Natural killer cell (primary cell): Measurements from ENCODE around the gene ADAMTS17. TPM values are rescaled to one million over a fixed set of nuclear protein-coding genes. Genes with fewer than 3 reads are reported as not detected.

ENCODE experiments used
- ATAC-seq, 3 donors: fragments of 150-1000 bp in 2 of 3; fragments of 200-7000 bp in 1 of 3; cut with Tn5 transposase; 1 replicate in 1 of 3; 2 replicates in 2 of 3; pipeline ENCODE4 v1.10.0; 2021; ENCODE audit warnings: mild to moderate bottlenecking in 2 of 3, moderate library complexity in 2 of 3
- DNase-seq, 2 donors: peaks; one replicate each; pipeline versions ENCODE4 v3.0.0 to v3.0.0-alpha.2; 2013 to 2021; ENCODE audit warnings: mixed read lengths in 1 of 2
- H3K27ac ChIP-seq: one replicate; pipeline ENCODE4 v1.5.1; 2013; ENCODE audit warnings: mild to moderate bottlenecking, low read length
- H3K27me3 ChIP-seq: one replicate; pipeline ENCODE4 v1.6.1; 2013; ENCODE audit warnings: low read length; ENCODE audit not compliant: control insufficient read depth, insufficient read depth
- H3K36me3 ChIP-seq: one replicate; pipeline ENCODE4 v1.6.1; 2013; ENCODE audit warnings: low read length; ENCODE audit not compliant: control insufficient read depth, insufficient read depth
- H3K4me1 ChIP-seq: one replicate; pipeline ENCODE4 v1.6.1; 2013; ENCODE audit warnings: low read length; ENCODE audit not compliant: control insufficient read depth, insufficient read depth
- H3K4me3 ChIP-seq: one replicate; pipeline ENCODE4 v1.5.1; 2013; ENCODE audit warnings: low read length
- H3K9me3 ChIP-seq: one replicate; pipeline ENCODE4 v1.6.1; 2013; ENCODE audit warnings: low read length; ENCODE audit not compliant: control insufficient read depth, insufficient read depth
- H3K27ac Mint-ChIP-seq, 2 donors: one replicate each; pipeline ENCODE4 v1.8.0; 2022; ENCODE audit warnings: mild to moderate bottlenecking in 2 of 2, mixed read lengths in 2 of 2, moderate library complexity in 1 of 2
- H3K27me3 Mint-ChIP-seq, 2 donors: one replicate each; pipeline ENCODE4 v1.8.0; 2022; ENCODE audit warnings: low read depth in 2 of 2, mixed read lengths in 2 of 2
- H3K36me3 Mint-ChIP-seq: one replicate; pipeline ENCODE4 v1.8.0; 2022; ENCODE audit warnings: mixed read lengths
- H3K4me1 Mint-ChIP-seq, 2 donors: one replicate each; pipeline ENCODE4 v1.8.0; 2022; ENCODE audit warnings: mixed read lengths in 2 of 2
- H3K4me3 Mint-ChIP-seq: one replicate; pipeline ENCODE4 v1.8.0; 2022; ENCODE audit warnings: mild to moderate bottlenecking, moderate library complexity, mixed read lengths
- H3K9me3 Mint-ChIP-seq, 2 donors: one replicate each; pipeline ENCODE4 v1.8.0; 2022; ENCODE audit warnings: mixed read lengths in 2 of 2
- WGBS: methylation state at CpG from one replicate; pipeline ENCODE4 v1.1.7; 2013; ENCODE audit warnings: missing lambda C conversion rate; ENCODE audit not compliant: insufficient coverage; 5-methylcytosine and 5-hydroxymethylcytosine counted together
- intact Hi-C: fragments of 100-400 bp; cut with micrococcal nuclease; formaldehyde crosslinking; loops from one replicate; pipeline ENCODE4 v1.14.2; 2022
- total RNA-seq, 4 donors: library from RNA; stranded (reverse); fragments of 120-200 nt in 1 of 4; gene quantifications; one replicate each; pipeline versions ENCODE4 v1.2.3 to v1.2.4, GENCODE V29; 2013 to 2022
- TF ChIP-seq, protein P1 (sequence below): fragments of 200-600 bp; IDR thresholded peaks from one replicate; pipeline ENCODE4 v1.8.0; 2022; ENCODE audit warnings: antibody characterized with exemption

Gene ADAMTS17
- total RNA-seq, 3 donors from 2014 or later (not counting 1 experiment from before 2014, with no cell fraction given), result 4.8 to 9.5 (median 5.3) TPM

DNA sequence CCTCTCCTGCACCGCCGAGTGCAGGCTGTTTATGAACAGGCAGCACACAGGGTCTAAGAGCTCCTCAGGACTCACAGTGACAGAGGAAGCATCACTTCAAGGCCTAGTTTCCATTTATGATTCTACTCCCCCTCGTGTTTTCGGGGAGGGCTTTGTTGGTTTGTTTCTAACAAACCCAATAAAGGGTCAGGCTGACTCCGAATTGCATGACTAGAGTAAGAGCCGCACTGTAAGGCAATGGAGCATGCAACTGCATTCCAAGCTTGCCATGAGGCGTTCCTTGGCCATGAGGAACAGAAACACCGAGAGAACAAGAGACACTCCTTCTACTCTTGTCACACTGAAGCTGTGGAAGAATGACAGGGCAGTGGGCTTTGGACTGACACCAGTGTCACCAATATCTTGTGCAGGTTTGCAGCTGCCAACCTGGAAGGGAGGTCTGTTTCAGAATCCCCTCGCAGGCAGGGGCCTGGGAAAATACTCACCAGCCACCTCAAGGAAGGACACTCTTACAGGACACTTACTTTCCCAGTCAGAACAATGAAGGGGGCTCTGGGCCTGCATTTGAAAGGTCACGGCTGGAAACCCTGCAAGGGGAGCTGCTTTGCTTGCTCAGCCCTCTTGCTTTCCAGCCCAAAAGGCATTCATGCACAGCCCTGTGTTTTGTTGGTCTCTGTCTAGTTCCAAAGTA lies 96.8 kb downstream of the ADAMTS17 start:
- DNase-seq, result no peak
- Mint-ChIP-seq H3K4me1 (peaks cover 0 to 9% of the 10 kb centered on the region in 2 donors), H3K27me3 (peaks cover 0 to 3% of the 10 kb centered on the region in 2 donors), H3K4me3 (no peak overlapping the region), H3K9me3 (no peaks in the 10 kb centered on the region), H3K36me3 (no peaks in the 10 kb centered on the region), H3K27ac (no peak overlapping the region)
- Histone ChIP-seq H3K27ac (no peak overlapping the region), H3K4me3 (no peak overlapping the region), H3K36me3 (no peaks in the 10 kb centered on the region), H3K9me3 (no peaks in the 10 kb centered on the region), H3K4me1 (no peaks in the 10 kb centered on the region), H3K27me3 (no peaks in the 10 kb centered on the region)
- TF ChIP-seq, protein P1, sequence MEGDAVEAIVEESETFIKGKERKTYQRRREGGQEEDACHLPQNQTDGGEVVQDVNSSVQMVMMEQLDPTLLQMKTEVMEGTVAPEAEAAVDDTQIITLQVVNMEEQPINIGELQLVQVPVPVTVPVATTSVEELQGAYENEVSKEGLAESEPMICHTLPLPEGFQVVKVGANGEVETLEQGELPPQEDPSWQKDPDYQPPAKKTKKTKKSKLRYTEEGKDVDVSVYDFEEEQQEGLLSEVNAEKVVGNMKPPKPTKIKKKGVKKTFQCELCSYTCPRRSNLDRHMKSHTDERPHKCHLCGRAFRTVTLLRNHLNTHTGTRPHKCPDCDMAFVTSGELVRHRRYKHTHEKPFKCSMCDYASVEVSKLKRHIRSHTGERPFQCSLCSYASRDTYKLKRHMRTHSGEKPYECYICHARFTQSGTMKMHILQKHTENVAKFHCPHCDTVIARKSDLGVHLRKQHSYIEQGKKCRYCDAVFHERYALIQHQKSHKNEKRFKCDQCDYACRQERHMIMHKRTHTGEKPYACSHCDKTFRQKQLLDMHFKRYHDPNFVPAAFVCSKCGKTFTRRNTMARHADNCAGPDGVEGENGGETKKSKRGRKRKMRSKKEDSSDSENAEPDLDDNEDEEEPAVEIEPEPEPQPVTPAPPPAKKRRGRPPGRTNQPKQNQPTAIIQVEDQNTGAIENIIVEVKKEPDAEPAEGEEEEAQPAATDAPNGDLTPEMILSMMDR, result no peak
- 89% methylated on average over 10 of the region's 10 CpGs for WGBS
- ATAC-seq, result no peak
- intact Hi-C loops, result no loop called here

DNA sequence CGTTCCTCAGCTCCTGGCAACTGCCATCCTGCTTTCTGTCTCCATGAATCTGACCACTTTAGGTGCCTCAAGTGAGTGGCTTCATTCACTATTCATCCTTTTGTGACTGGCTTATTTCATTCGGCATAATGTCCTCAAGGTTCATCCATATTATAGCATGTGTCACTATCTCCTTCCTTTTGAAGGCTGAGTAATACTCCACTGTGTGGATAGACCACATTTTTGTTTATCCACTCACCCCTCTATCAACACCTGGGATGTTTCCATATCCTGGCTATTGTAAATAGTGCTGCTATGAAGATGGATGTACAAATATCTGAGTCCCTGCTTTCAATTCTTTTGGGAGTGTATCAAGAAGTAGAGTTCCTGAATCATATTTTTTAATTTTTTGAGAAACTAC lies 98.8 kb downstream of the ADAMTS17 start:
- no peak overlapping the region for H3K4me3 ChIP-seq
- H3K27ac ChIP-seq, result no peak overlapping the region
- Mint-ChIP-seq H3K36me3 (no peaks in the 10 kb centered on the region), H3K4me1 (peaks cover 0 to 9% of the 10 kb centered on the region in 2 donors), H3K9me3 (no peaks in the 10 kb centered on the region), H3K4me3 (no peak overlapping the region), H3K27me3 (peaks cover 0 to 3% of the 10 kb centered on the region in 2 donors), H3K27ac (no peak overlapping the region)
- DNase-seq (no peak), ATAC-seq (no peak)
- intact Hi-C loops, result no loop called here
- no peaks in the 10 kb centered on the region for H3K27me3 ChIP-seq
- TF ChIP-seq, protein P1, result no peak
- WGBS, result 99% methylated on average over 2 of the region's 2 CpGs
- no peaks in the 10 kb centered on the region for H3K4me1 ChIP-seq
- H3K9me3 ChIP-seq, result no peaks in the 10 kb centered on the region
- H3K36me3 ChIP-seq, result no peaks in the 10 kb centered on the region

- no peak for ATAC-seq
- no peaks in the 10 kb centered on the region for H3K36me3 Mint-ChIP-seq
Observed at GRCh38 chr15:100241572-100242482, 99.9 kb downstream of the ADAMTS17 start.

More at GRCh38 chr15:100241572-100242482, 99.9 kb downstream of the ADAMTS17 start:
- TF ChIP-seq, protein P1, result no peak
- 84% methylated on average over 20 of the region's 20 CpGs for WGBS
- Histone ChIP-seq H3K4me1 (no peaks in the 10 kb centered on the region), H3K4me3 (no peak overlapping the region), H3K9me3 (no peaks in the 10 kb centered on the region), H3K27me3 (no peaks in the 10 kb centered on the region), H3K36me3 (no peaks in the 10 kb centered on the region), H3K27ac (no peak overlapping the region)
- H3K27me3 Mint-ChIP-seq, result peaks cover 3 to 6% of the 10 kb centered on the region in 2 donors
- no peak overlapping the region for H3K27ac Mint-ChIP-seq
- H3K4me3 Mint-ChIP-seq, result no peak overlapping the region
- DNase-seq, result no peak
- intact Hi-C loops, result no loop called here
- no peaks in the 10 kb centered on the region for H3K4me1 Mint-ChIP-seq
- no peaks in the 10 kb centered on the region for H3K9me3 Mint-ChIP-seq
